ENCODE measurements around the gene SLC66A2.

SLC66A2 gene

GRCh38 chr18:79917169-79917852, 34.1 kb downstream of the SLC66A2 start:
- no peak for DNase-seq

- no peak for DNase-seq
Observed at GRCh38 chr18:79916546-79917168, 34.8 kb downstream of the SLC66A2 start.

- DNase-seq: no peak
Observed at GRCh38 chr18:79916128-79916494, 35.3 kb downstream of the SLC66A2 start.

GRCh38 chr18:79915161-79916127, 36.0 kb downstream of the SLC66A2 start:
- no peak for DNase-seq

- no peak for DNase-seq
Observed at GRCh38 chr18:79914614-79915160, 36.8 kb downstream of the SLC66A2 start.

- DNase-seq: no peak
Observed at GRCh38 chr18:79912994-79913831, 38.2 kb downstream of the SLC66A2 start.

- no peak for DNase-seq
Observed at GRCh38 chr18:79912409-79912991, 39.0 kb downstream of the SLC66A2 start.

- DNase-seq: no peak
Observed at GRCh38 chr18:79911344-79912270, 39.8 kb downstream of the SLC66A2 start.

GRCh38 chr18:79910563-79911343, 40.7 kb downstream of the SLC66A2 start:
- no peak for DNase-seq

- no peak for DNase-seq
Observed at GRCh38 chr18:79906706-79907105, 44.7 kb downstream of the SLC66A2 start.

GRCh38 chr18:79905993-79906392, 45.5 kb downstream of the SLC66A2 start:
- no peak for DNase-seq

- no peak for DNase-seq
Observed at GRCh38 chr18:79905389-79905911, 46.0 kb downstream of the SLC66A2 start.

GRCh38 chr18:79904357-79905147, 46.9 kb downstream of the SLC66A2 start:
- DNase-seq: no peak

GRCh38 chr18:79903787-79904356, 47.6 kb downstream of the SLC66A2 start:
- no peak for DNase-seq

- DNase-seq: no peak
Observed at GRCh38 chr18:79903071-79903635, 48.3 kb downstream of the SLC66A2 start.

- no peak for DNase-seq
Observed at GRCh38 chr18:79902640-79903039, 48.8 kb downstream of the SLC66A2 start.

- no peak for DNase-seq
Observed at GRCh38 chr18:79902075-79902474, 49.4 kb downstream of the SLC66A2 start.

GRCh38 chr18:79901665-79902064, 49.8 kb downstream of the SLC66A2 start:
- no peak for DNase-seq

Measured in central memory CD4-positive, alpha-beta T cell (primary cell).